ENCODE measurements around the gene PTGES3L. TPM values are rescaled to one million over a fixed set of nuclear protein-coding genes. Genes with fewer than 3 reads are reported as not detected.

The PTGES3L gene
- total and polyA plus RNA-seq, 2 of the 13 experiments (the other 11 are each of a cell fraction or from before 2014, with no cell fraction given) = 1.2 to 2.9 TPM

- TF ChIP-seq ZBTB40 (IDR thresholded peaks at IDR 0.05) (no peak), ZBTB40 (CRISPR knock-in tag; IDR thresholded peaks at IDR 0.05) (no peak), FLYWCH1 (CRISPR knock-in tag; IDR thresholded peaks at IDR 0.05) (no peak), ZBTB4 (CRISPR knock-in tag; IDR thresholded peaks at IDR 0.05; ENCODE audit: borderline replicate concordance) (no peak), ZNF768 (CRISPR knock-in tag; IDR thresholded peaks at IDR 0.05) (no peak), REXO4 (CRISPR knock-in tag; IDR thresholded peaks at IDR 0.05; ENCODE audit: borderline replicate concordance) (no peak), DR1 (CRISPR knock-in tag; IDR thresholded peaks at IDR 0.05) (no peak), NAIF1 (CRISPR knock-in tag; IDR thresholded peaks at IDR 0.05; ENCODE audit: borderline replicate concordance) (no peak), ATRX (CRISPR knock-in tag; IDR thresholded peaks at IDR 0.05; ENCODE audit: borderline replicate concordance) (no peak), ZNF563 (CRISPR knock-in tag; IDR thresholded peaks at IDR 0.05) (no peak), ZNF615 (CRISPR knock-in tag; IDR thresholded peaks at IDR 0.05; ENCODE audit: borderline replicate concordance) (no peak), CAMTA2 (CRISPR knock-in tag; IDR thresholded peaks at IDR 0.05; ENCODE audit: borderline replicate concordance) (no peak), ZNF589 (CRISPR knock-in tag; conservative IDR thresholded peaks at IDR 0.05) (no peak), LBX2 (CRISPR knock-in tag; IDR thresholded peaks at IDR 0.05; ENCODE audit: borderline replicate concordance) (no peak), ZNF652 (CRISPR knock-in tag; IDR thresholded peaks at IDR 0.05; ENCODE audit: borderline replicate concordance, low read depth) (no peak), ZC3H13 (CRISPR knock-in tag; IDR thresholded peaks at IDR 0.05) (no peak), ZNF749 (CRISPR knock-in tag; IDR thresholded peaks at IDR 0.05; ENCODE audit: borderline replicate concordance) (no peak), JUN (CRISPR knock-in tag; IDR thresholded peaks at IDR 0.05) (no peak)
Measured at GRCh38 chr17:42975265-42975664, 4.6 kb downstream of the PTGES3L start (continued).

All from HepG2 (cell line).